ENCODE results near the gene PDGFC. TPM values are rescaled to one million over a fixed set of nuclear protein-coding genes. Genes with fewer than 3 reads are reported as not detected.

Gene PDGFC
- total RNA-seq, 1 donor from 2014 or later = 70.9 TPM

DNA sequence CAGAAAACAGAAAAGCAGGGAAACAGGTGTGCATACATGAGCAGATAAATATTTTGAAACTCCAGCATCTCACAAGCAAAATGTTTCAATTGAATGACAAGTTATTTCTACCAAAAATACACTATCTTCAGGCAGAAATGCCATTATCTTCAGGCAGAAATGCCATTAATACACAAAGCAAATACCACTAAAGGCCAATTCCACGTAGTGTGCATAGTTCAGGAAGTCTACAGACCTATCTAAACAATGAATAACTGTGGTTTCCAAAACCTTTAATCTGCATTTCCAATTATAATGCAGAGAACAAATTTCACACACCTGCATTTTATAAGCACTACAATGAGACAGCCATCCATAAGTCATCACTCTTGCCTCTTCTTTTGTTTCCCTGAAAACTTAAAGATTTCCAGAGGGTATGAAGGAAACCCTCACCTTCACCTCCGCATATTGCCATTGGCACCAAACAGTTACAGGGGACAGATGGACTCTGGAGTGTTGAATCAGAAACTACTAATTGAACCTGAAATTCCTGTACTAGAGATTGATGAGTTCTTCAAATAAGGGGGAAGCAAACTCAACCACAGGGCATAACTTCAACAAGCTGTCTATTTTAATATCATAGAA is 179.0 kb downstream of the PDGFC start:
- TF ChIP-seq, protein P1, sequence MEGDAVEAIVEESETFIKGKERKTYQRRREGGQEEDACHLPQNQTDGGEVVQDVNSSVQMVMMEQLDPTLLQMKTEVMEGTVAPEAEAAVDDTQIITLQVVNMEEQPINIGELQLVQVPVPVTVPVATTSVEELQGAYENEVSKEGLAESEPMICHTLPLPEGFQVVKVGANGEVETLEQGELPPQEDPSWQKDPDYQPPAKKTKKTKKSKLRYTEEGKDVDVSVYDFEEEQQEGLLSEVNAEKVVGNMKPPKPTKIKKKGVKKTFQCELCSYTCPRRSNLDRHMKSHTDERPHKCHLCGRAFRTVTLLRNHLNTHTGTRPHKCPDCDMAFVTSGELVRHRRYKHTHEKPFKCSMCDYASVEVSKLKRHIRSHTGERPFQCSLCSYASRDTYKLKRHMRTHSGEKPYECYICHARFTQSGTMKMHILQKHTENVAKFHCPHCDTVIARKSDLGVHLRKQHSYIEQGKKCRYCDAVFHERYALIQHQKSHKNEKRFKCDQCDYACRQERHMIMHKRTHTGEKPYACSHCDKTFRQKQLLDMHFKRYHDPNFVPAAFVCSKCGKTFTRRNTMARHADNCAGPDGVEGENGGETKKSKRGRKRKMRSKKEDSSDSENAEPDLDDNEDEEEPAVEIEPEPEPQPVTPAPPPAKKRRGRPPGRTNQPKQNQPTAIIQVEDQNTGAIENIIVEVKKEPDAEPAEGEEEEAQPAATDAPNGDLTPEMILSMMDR (IDR thresholded peaks at IDR 0.05) = no peak
- DNase-seq (ENCODE audit: low spot score) = no peak
- no peak overlapping the region for H3K4me3 Mint-ChIP-seq (ENCODE audit: unreplicated experiment)
- peaks cover 47% of the 10 kb centered on the region for H3K4me1 Mint-ChIP-seq (ENCODE audit: low read depth)
- no peak overlapping the region for H3K27ac Mint-ChIP-seq (ENCODE audit: unreplicated experiment)
- H3K27me3 Mint-ChIP-seq (ENCODE audit: low read depth) = no peaks in the 10 kb centered on the region
- no peaks in the 10 kb centered on the region for H3K36me3 Mint-ChIP-seq (ENCODE audit: low read depth)
- no peaks in the 10 kb centered on the region for H3K9me3 Mint-ChIP-seq (ENCODE audit: low read depth)

DNA sequence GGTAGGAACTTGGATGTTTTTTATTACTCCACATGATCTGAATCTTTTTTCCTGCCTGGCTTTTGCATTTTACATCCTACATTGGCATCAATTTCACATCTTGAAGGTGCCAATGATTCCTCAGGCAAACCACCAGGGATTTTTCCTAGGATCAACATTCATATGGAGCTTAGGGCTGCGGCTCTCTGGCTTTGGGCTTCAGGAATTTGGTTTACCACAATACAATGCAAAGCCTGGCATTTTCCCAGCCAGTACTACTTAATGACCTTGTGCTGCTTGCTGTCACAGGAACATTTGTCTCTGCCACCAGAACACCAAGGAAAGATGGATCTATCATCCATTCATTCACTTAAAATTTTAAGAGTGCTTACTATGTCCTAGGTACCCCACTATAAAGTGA is 180.7 kb downstream of the PDGFC start:
- Mint-ChIP-seq H3K27ac (ENCODE audit: unreplicated experiment) (no peak overlapping the region), H3K27me3 (ENCODE audit: low read depth) (no peaks in the 10 kb centered on the region), H3K4me3 (ENCODE audit: unreplicated experiment) (no peak overlapping the region), H3K9me3 (ENCODE audit: low read depth) (no peaks in the 10 kb centered on the region), H3K4me1 (ENCODE audit: low read depth) (peaks cover 42% of the 10 kb centered on the region), H3K36me3 (ENCODE audit: low read depth) (no peaks in the 10 kb centered on the region)
- TF ChIP-seq, protein P1 (IDR thresholded peaks at IDR 0.05) = no peak
- DNase-seq (ENCODE audit: low spot score) = no peak

DNA sequence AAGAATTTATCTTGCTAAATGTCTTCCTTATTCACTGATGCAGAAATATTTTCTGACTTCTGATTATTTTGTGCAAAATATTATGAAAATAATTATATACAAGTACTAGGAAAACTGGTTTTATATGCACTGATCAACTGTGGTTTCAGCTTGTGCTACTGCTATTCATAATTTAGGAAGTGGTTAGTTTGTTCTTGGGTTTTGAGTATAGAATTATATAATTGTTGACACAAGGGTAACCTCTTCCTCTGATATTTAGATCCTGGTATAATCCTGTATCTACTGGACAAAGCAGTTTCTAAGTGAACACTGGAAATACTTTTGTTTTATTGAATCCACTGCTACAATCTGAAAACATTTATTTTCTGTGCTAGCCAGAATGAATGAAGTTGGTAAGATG is 182.8 kb downstream of the PDGFC start:
- no peak for DNase-seq (ENCODE audit: low spot score)
- no peaks in the 10 kb centered on the region for H3K27me3 Mint-ChIP-seq (ENCODE audit: low read depth)
- TF ChIP-seq, protein P1 (IDR thresholded peaks at IDR 0.05) = no peak

DNA sequence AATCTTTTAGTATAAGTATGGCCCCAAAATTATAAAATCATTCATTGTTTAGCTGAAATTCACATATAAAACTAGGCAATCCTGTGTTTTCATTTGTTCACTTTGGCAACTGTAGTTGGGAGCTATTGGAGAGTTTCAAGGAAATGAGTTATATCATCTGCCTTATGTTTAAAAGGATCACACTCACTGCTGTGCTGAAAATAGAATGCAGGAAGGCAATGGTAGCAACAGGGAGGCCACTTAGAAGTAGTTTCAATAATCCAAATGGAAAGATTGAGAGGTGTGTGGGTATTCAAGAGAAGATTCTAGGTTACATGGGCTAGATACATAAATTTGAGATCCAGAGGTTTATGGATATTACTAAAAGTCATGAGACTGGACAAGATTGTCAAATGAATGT is 184.9 kb downstream of the PDGFC start:
- Mint-ChIP-seq H3K4me3 (ENCODE audit: unreplicated experiment) (no peak overlapping the region), H3K36me3 (ENCODE audit: low read depth) (peaks cover 2% of the 10 kb centered on the region), H3K27ac (ENCODE audit: unreplicated experiment) (no peak overlapping the region), H3K4me1 (ENCODE audit: low read depth) (peaks cover 44% of the 10 kb centered on the region), H3K27me3 (ENCODE audit: low read depth) (no peaks in the 10 kb centered on the region), H3K9me3 (ENCODE audit: low read depth) (no peaks in the 10 kb centered on the region)
- TF ChIP-seq, protein P1 (IDR thresholded peaks at IDR 0.05) = no peak
- no peak for DNase-seq (ENCODE audit: low spot score)

More for the DNA sequence above, 182.8 kb downstream of the PDGFC start:
- no peaks in the 10 kb centered on the region for H3K9me3 Mint-ChIP-seq (ENCODE audit: low read depth)
- H3K27ac Mint-ChIP-seq (ENCODE audit: unreplicated experiment) = no peak overlapping the region
- no peak overlapping the region for H3K4me3 Mint-ChIP-seq (ENCODE audit: unreplicated experiment)
- no peaks in the 10 kb centered on the region for H3K36me3 Mint-ChIP-seq (ENCODE audit: low read depth)
- peaks cover 41% of the 10 kb centered on the region for H3K4me1 Mint-ChIP-seq (ENCODE audit: low read depth)

DNA sequence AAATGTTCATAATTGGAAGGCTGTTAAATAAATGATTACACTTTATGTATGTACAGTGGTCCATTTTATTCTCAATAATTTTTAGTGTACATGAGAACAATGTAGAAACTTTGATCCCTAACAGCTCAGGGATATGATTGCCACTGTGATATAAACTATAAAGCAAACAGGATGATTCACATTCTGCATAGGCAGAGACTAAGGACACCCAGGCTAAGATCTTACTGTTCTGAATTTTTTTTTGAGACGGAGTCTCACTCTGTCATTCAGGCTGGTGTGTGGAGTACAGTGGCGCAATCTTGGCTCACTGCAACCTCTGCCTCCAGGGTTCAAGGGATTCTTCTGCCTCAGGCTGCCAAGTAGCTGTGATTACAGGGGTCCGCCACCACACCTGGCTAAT is 186.6 kb downstream of the PDGFC start:
- no peaks in the 10 kb centered on the region for H3K27me3 Mint-ChIP-seq (ENCODE audit: low read depth)
- peaks cover 4% of the 10 kb centered on the region for H3K36me3 Mint-ChIP-seq (ENCODE audit: low read depth)
- TF ChIP-seq, protein P1 (IDR thresholded peaks at IDR 0.05) = no peak
- no peak for DNase-seq (ENCODE audit: low spot score)
- no peaks in the 10 kb centered on the region for H3K9me3 Mint-ChIP-seq (ENCODE audit: low read depth)
- H3K4me3 Mint-ChIP-seq (ENCODE audit: unreplicated experiment) = no peak overlapping the region
- H3K27ac Mint-ChIP-seq (ENCODE audit: unreplicated experiment) = no peak overlapping the region
- peaks cover 42% of the 10 kb centered on the region for H3K4me1 Mint-ChIP-seq (ENCODE audit: low read depth)
